ENCODE results near the gene COTL1. TPM values are rescaled to one million over a fixed set of nuclear protein-coding genes. Genes with fewer than 3 reads are reported as not detected.

The COTL1 gene
- polyA plus RNA-seq, 1 of the 3 experiments (the other 2 are of a cell fraction), result 91.6 TPM

- TF ChIP-seq REST (IDR thresholded peaks at IDR 0.05; ENCODE audit: low read depth, low read length), result no peak
Measured at GRCh38 chr16:84581158-84581557, 36.7 kb downstream of the COTL1 start (continued).

GRCh38 chr16:84579936-84580335 is 37.9 kb downstream of the COTL1 start:
- H3K4me2 ChIP-seq, result no peak overlapping the region
- H3K27ac ChIP-seq (ENCODE audit: low read depth in 2 of 2, low read length in 1 of 2), result no peak overlapping the region
- ChIA-PET CTCF (interaction anchor here (0.6 to 1.3 kb wide), 4 partner anchors 68 to 302 kb away, joined by 3 read pairs; partner anchors contain the start of gene KLHL36), POLR2A (no interaction called here)
- WGBS (ENCODE audit: low lambda C conversion rate), result 94% methylated on average over 3 of the region's 11 CpGs
- peaks cover 28% of the 10 kb centered on the region for H4K20me1 ChIP-seq (ENCODE audit: insufficient read depth)
- no peaks in the 10 kb centered on the region for H3K9me2 ChIP-seq
- H3K4me1 ChIP-seq (ENCODE audit: control insufficient read depth in 1 of 2, insufficient read depth in 2 of 2, low read depth in 1 of 2, low read length in 1 of 2), result 0 out of 4 replicates have a peak, but pooled peaks cover 0 to 6% of the 10 kb centered on the region in 2 experiments
- H3K9ac ChIP-seq, result no peak overlapping the region
- H3K4me3 ChIP-seq (ENCODE audit: low read depth in 2 of 2, low read length in 1 of 2), result no peak overlapping the region
- no peaks in the 10 kb centered on the region for H3F3A ChIP-seq (replicated peaks; ENCODE audit: insufficient read depth)
- no peaks in the 10 kb centered on the region for H3K27me3 ChIP-seq (ENCODE audit: insufficient read depth)
- DNase-seq, result no peak
- H3K9me3 ChIP-seq, result no peaks in the 10 kb centered on the region
- no peak for TF ChIP-seq RCOR1 (IDR thresholded peaks at IDR 0.05; ENCODE audit: low read length)
- TF ChIP-seq TCF12 (IDR thresholded peaks at IDR 0.05), result no peak
- TF ChIP-seq GATA2 (CRISPR knock-in tag; IDR thresholded peaks at IDR 0.05), result no peak
- no peak for TF ChIP-seq REST (IDR thresholded peaks at IDR 0.05; ENCODE audit: low read depth, low read length)
- no peak for TF ChIP-seq GABPA (IDR thresholded peaks at IDR 0.05; ENCODE audit: low read depth)
- TF ChIP-seq USF2 (IDR thresholded peaks at IDR 0.05; ENCODE audit: borderline replicate concordance, low read depth, low read length), result no peak
- no peak for TF ChIP-seq ELF1 (IDR thresholded peaks at IDR 0.05)
- TF ChIP-seq EP300 (IDR thresholded peaks at IDR 0.05; ENCODE audit: borderline replicate concordance in 1 of 2, low read depth in 1 of 2, low read length in 1 of 2), result no peak
- TF ChIP-seq FOSL2 (IDR thresholded peaks at IDR 0.05; ENCODE audit: borderline replicate concordance, low read depth), result no peak
- no peak for TF ChIP-seq MEF2A (IDR thresholded peaks at IDR 0.05; ENCODE audit: borderline replicate concordance, low read depth)
- no peak for TF ChIP-seq MAX (IDR thresholded peaks at IDR 0.05; ENCODE audit: low read depth)
- no peak for TF ChIP-seq SIN3A (IDR thresholded peaks at IDR 0.05; ENCODE audit: borderline replicate concordance, low read depth, low read length)
- no peak for TF ChIP-seq RFX5 (IDR thresholded peaks at IDR 0.05; ENCODE audit: low read length)
- no peak for TF ChIP-seq JUND (IDR thresholded peaks at IDR 0.05)
- no peak for TF ChIP-seq FOXM1 (IDR thresholded peaks at IDR 0.05; ENCODE audit: low read depth)
- no peak for TF ChIP-seq TEAD4 (IDR thresholded peaks at IDR 0.05; ENCODE audit: borderline replicate concordance, insufficient read depth)
- no peak for TF ChIP-seq SMC3 (IDR thresholded peaks at IDR 0.05; ENCODE audit: low read depth, low read length)
- no peak overlapping the region for H2AFZ ChIP-seq (ENCODE audit: low read depth)
- H3K36me3 ChIP-seq (replicated peaks in 1 of 2; ENCODE audit: control insufficient read depth in 1 of 2, insufficient read depth in 2 of 2, low read length in 1 of 2), result no peaks in the 10 kb centered on the region
- H3K79me2 ChIP-seq (ENCODE audit: insufficient read depth), result peaks cover 83% of the 10 kb centered on the region

All from SK-N-SH (cell line).